ENCODE results near the gene LIX1.

Gene LIX1

DNA sequence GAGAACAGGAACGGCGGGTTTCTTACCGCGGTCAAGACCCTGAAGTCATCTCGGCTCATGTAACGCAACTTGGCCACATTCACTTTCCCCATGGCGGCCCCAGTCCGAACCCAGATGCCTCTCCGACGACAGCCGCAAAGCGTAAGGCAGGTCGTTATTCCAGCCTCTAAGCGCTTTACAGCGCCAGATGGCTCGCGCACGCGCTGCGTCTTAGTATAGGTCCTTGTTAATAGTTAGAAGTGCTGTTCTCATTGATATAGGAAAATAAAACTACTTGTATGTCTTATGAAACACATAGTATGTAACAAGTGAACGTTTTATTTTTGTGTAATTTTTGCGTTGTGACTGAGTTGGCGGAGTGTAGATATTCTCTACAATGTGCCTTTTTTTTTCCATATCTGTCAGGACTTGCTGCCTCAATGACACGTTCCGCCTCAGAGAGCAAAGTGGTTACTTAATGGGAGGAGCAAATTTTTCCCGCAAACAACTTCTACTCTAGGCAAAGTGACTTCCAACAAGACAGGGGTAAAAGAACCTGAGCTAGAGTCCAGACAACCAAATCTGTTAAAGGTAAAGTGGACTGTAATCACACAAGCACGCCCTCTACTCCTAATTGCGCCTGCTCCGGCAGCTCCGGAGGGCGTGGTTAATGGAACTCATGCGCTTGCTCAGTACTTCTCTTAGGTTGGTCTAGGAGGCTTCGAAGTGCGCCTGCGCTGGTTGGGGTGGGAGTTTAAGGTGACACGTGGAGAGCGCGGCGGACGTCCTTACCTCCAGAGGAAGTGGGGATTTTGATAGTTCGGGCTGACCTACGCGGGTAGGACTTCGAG, 40.9 kb upstream of the LIX1 start, which contains the start of gene RIOK2 (continued):
- TF ChIP-seq, protein P1, sequence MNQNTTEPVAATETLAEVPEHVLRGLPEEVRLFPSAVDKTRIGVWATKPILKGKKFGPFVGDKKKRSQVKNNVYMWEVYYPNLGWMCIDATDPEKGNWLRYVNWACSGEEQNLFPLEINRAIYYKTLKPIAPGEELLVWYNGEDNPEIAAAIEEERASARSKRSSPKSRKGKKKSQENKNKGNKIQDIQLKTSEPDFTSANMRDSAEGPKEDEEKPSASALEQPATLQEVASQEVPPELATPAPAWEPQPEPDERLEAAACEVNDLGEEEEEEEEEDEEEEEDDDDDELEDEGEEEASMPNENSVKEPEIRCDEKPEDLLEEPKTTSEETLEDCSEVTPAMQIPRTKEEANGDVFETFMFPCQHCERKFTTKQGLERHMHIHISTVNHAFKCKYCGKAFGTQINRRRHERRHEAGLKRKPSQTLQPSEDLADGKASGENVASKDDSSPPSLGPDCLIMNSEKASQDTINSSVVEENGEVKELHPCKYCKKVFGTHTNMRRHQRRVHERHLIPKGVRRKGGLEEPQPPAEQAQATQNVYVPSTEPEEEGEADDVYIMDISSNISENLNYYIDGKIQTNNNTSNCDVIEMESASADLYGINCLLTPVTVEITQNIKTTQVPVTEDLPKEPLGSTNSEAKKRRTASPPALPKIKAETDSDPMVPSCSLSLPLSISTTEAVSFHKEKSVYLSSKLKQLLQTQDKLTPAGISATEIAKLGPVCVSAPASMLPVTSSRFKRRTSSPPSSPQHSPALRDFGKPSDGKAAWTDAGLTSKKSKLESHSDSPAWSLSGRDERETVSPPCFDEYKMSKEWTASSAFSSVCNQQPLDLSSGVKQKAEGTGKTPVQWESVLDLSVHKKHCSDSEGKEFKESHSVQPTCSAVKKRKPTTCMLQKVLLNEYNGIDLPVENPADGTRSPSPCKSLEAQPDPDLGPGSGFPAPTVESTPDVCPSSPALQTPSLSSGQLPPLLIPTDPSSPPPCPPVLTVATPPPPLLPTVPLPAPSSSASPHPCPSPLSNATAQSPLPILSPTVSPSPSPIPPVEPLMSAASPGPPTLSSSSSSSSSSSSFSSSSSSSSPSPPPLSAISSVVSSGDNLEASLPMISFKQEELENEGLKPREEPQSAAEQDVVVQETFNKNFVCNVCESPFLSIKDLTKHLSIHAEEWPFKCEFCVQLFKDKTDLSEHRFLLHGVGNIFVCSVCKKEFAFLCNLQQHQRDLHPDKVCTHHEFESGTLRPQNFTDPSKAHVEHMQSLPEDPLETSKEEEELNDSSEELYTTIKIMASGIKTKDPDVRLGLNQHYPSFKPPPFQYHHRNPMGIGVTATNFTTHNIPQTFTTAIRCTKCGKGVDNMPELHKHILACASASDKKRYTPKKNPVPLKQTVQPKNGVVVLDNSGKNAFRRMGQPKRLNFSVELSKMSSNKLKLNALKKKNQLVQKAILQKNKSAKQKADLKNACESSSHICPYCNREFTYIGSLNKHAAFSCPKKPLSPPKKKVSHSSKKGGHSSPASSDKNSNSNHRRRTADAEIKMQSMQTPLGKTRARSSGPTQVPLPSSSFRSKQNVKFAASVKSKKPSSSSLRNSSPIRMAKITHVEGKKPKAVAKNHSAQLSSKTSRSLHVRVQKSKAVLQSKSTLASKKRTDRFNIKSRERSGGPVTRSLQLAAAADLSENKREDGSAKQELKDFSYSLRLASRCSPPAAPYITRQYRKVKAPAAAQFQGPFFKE (tag by site-specific recombination; IDR thresholded peaks at IDR 0.05; ENCODE audit: borderline replicate concordance) = no peak
- TF ChIP-seq ZNF404 (tag by site-specific recombination; IDR thresholded peaks at IDR 0.05) (no peak), GLIS1 (tag by site-specific recombination; IDR thresholded peaks at IDR 0.05) (no peak), TRIM28 (IDR thresholded peaks at IDR 0.05; ENCODE audit: borderline replicate concordance, low read length) (peak; percentile 74; the same call in 1 of the 2 replicates), SCRT1 (tag by site-specific recombination; IDR thresholded peaks at IDR 0.05; ENCODE audit: borderline replicate concordance) (no peak), ZBTB20 (tag by site-specific recombination; IDR thresholded peaks at IDR 0.05) (0 out of 2 replicates have a peak, but pooled peaks have one; percentile 3), ZNF776 (tag by site-specific recombination; IDR thresholded peaks at IDR 0.05; ENCODE audit: borderline replicate concordance) (no peak), ZNF664 (tag by site-specific recombination; IDR thresholded peaks at IDR 0.05) (0 out of 2 replicates have a peak, but pooled peaks have one; percentile 8), ZNF138 (tag by site-specific recombination; IDR thresholded peaks at IDR 0.05; ENCODE audit: borderline replicate concordance) (no peak), ZNF501 (tag by site-specific recombination; IDR thresholded peaks at IDR 0.05) (peak; percentile 65; the same call in 1 of the 2 replicates), ZFP3 (tag by site-specific recombination; IDR thresholded peaks at IDR 0.05; ENCODE audit: low read depth) (no peak), IKZF3 (tag by site-specific recombination; IDR thresholded peaks at IDR 0.05) (no peak; the same call in 1 of the 2 replicates), ZFP37 (tag by site-specific recombination; IDR thresholded peaks at IDR 0.05) (no peak; the same call in 1 of the 2 replicates), ZNF19 (tag by site-specific recombination; IDR thresholded peaks at IDR 0.05; ENCODE audit: low read depth) (no peak), WT1 (tag by site-specific recombination; IDR thresholded peaks at IDR 0.05) (0 out of 2 replicates have a peak, but pooled peaks have one; percentile 8), KLF10 (tag by site-specific recombination; IDR thresholded peaks at IDR 0.05) (no peak), ZBTB17 (tag by site-specific recombination; IDR thresholded peaks at IDR 0.05) (peak; percentile 49), ZSCAN16 (tag by site-specific recombination; IDR thresholded peaks at IDR 0.05) (no peak)
- TF ChIP-seq, protein P2, sequence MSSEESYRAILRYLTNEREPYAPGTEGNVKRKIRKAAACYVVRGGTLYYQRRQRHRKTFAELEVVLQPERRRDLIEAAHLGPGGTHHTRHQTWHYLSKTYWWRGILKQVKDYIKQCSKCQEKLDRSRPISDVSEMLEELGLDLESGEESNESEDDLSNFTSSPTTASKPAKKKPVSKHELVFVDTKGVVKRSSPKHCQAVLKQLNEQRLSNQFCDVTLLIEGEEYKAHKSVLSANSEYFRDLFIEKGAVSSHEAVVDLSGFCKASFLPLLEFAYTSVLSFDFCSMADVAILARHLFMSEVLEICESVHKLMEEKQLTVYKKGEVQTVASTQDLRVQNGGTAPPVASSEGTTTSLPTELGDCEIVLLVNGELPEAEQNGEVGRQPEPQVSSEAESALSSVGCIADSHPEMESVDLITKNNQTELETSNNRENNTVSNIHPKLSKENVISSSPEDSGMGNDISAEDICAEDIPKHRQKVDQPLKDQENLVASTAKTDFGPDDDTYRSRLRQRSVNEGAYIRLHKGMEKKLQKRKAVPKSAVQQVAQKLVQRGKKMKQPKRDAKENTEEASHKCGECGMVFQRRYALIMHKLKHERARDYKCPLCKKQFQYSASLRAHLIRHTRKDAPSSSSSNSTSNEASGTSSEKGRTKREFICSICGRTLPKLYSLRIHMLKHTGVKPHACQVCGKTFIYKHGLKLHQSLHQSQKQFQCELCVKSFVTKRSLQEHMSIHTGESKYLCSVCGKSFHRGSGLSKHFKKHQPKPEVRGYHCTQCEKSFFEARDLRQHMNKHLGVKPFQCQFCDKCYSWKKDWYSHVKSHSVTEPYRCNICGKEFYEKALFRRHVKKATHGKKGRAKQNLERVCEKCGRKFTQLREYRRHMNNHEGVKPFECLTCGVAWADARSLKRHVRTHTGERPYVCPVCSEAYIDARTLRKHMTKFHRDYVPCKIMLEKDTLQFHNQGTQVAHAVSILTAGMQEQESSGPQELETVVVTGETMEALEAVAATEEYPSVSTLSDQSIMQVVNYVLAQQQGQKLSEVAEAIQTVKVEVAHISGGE (tag by site-specific recombination; conservative IDR thresholded peaks at IDR 0.05; ENCODE audit: low read depth) = peak; percentile 94
- TF ChIP-seq, protein P3, sequence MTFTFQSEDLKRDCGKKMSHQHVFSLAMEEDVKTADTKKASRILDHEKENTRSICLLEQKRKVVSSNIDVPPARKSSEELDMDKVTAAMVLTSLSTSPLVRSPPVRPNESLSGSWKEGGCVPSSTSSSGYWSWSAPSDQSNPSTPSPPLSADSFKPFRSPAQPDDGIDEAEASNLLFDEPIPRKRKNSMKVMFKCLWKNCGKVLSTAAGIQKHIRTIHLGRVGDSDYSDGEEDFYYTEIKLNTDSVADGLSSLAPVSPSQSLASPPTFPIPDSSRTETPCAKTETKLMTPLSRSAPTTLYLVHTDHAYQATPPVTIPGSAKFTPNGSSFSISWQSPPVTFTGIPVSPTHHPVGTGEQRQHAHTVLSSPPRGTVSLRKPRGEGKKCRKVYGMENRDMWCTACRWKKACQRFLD (tag by site-specific recombination; IDR thresholded peaks at IDR 0.05) = no peak
- TF ChIP-seq, protein P4, sequence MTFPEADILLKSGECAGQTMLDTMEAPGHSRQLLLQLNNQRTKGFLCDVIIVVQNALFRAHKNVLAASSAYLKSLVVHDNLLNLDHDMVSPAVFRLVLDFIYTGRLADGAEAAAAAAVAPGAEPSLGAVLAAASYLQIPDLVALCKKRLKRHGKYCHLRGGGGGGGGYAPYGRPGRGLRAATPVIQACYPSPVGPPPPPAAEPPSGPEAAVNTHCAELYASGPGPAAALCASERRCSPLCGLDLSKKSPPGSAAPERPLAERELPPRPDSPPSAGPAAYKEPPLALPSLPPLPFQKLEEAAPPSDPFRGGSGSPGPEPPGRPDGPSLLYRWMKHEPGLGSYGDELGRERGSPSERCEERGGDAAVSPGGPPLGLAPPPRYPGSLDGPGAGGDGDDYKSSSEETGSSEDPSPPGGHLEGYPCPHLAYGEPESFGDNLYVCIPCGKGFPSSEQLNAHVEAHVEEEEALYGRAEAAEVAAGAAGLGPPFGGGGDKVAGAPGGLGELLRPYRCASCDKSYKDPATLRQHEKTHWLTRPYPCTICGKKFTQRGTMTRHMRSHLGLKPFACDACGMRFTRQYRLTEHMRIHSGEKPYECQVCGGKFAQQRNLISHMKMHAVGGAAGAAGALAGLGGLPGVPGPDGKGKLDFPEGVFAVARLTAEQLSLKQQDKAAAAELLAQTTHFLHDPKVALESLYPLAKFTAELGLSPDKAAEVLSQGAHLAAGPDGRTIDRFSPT (tag by site-specific recombination; IDR thresholded peaks at IDR 0.05) = no peak
- TF ChIP-seq, protein P5, sequence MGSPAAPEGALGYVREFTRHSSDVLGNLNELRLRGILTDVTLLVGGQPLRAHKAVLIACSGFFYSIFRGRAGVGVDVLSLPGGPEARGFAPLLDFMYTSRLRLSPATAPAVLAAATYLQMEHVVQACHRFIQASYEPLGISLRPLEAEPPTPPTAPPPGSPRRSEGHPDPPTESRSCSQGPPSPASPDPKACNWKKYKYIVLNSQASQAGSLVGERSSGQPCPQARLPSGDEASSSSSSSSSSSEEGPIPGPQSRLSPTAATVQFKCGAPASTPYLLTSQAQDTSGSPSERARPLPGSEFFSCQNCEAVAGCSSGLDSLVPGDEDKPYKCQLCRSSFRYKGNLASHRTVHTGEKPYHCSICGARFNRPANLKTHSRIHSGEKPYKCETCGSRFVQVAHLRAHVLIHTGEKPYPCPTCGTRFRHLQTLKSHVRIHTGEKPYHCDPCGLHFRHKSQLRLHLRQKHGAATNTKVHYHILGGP (tag by site-specific recombination; IDR thresholded peaks at IDR 0.05) = no peak
- TF ChIP-seq, protein P6, sequence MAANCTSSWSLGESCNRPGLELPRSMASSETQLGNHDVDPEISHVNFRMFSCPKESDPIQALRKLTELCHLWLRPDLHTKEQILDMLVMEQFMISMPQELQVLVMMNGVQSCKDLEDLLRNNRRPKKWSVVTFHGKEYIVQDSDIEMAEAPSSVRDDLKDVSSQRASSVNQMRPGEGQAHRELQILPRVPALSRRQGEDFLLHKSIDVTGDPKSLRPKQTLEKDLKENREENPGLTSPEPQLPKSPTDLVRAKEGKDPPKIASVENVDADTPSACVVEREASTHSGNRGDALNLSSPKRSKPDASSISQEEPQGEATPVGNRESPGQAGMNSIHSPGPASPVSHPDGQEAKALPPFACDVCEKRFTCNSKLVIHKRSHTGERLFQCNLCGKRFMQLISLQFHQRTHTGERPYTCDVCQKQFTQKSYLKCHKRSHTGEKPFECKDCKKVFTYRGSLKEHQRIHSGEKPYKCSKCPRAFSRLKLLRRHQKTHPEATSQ (tag by site-specific recombination; IDR thresholded peaks at IDR 0.05) = no peak
